Gastroesophageal sphincter (tissue), 4 donors: ENCODE data around the gene FGFR1OP2. TPM values are rescaled to one million over a fixed set of nuclear protein-coding genes. Genes with fewer than 3 reads are reported as not detected.
A peak's percentile ranks its signal among the peaks of the same experiment; 100 is the strongest.

ENCODE experiments used
- ATAC-seq: fragments of 150-250 bp; one replicate; pipeline ENCODE4 v1.9.1; 2016; ENCODE audit warnings: mild to moderate bottlenecking, moderate library complexity
- H3K27ac ChIP-seq, 4 donors: fragments of 200-600 bp; sonication (generic) in 3 of 4; 1 replicate in 3 of 4; 2 replicates in 1 of 4; pipeline ENCODE4 v1.5.1; 2016 to 2019
- H3K27me3 ChIP-seq: fragments of 200-600 bp; sonication (generic); one replicate; pipeline ENCODE4 v1.5.1; 2019
- H3K36me3 ChIP-seq, 2 donors: fragments of 200-600 bp; sonication (generic); one replicate each; pipeline ENCODE4 v1.5.1; 2019; ENCODE audit warnings: control low read depth in 1 of 2
- H3K4me1 ChIP-seq, 3 donors: fragments of 200-600 bp; sonication (generic); 1 replicate in 2 of 3; 2 replicates in 1 of 3; pipeline ENCODE4 v1.5.1; 2016 to 2019; ENCODE audit warnings: control low read depth in 2 of 3
- H3K4me3 ChIP-seq, 2 donors: fragments of 200-600 bp; sonication (generic); one replicate each; pipeline ENCODE4 v1.5.1; 2019; ENCODE audit warnings: mild to moderate bottlenecking in 1 of 2, moderate library complexity in 1 of 2
- H3K9me3 ChIP-seq, 3 donors: fragments of 200-600 bp; sonication (generic); one replicate each; pipeline ENCODE4 v1.5.1; 2017 to 2019; ENCODE audit warnings: control low read depth in 2 of 3
- EP300 ChIP-seq: sonication (generic); formaldehyde crosslinking; IDR thresholded peaks from one replicate; pipeline ENCODE4 v1.6.1; 2017; ENCODE audit warnings: antibody characterized with exemption, mild to moderate bottlenecking
- POLR2A ChIP-seq, 2 donors: fragments of 450-650 bp; IDR thresholded peaks; one replicate each; pipeline ENCODE4 v1.6.1; 2017; ENCODE audit warnings: antibody characterized with exemption in 2 of 2, mild to moderate bottlenecking in 2 of 2, moderate library complexity in 1 of 2
- POLR2AphosphoS5 ChIP-seq: sonication (generic); formaldehyde crosslinking; IDR thresholded peaks from one replicate; pipeline ENCODE4 v1.6.1; 2017; ENCODE audit warnings: antibody characterized with exemption
- WGBS, 2 donors: methylation state at CpG; one replicate each; pipeline ENCODE4 v1.1.5; 2018; ENCODE audit warnings: low coverage in 1 of 2; 5-methylcytosine and 5-hydroxymethylcytosine counted together
- total RNA-seq, 4 donors: library from RNA; depleted of rRNA; stranded (reverse); fragments of >200 nt; gene quantifications; one replicate each; pipeline ENCODE4 v1.1.0, GENCODE V29; 2016
- TF ChIP-seq, protein P1 (sequence below), 4 experiments: fragments of 200-600 bp in 2 of 4; fragments of 450-650 bp in 2 of 4; sonication (generic) in 1 of 4; IDR thresholded peaks; one replicate each; pipeline ENCODE4 v1.5.1; 2017 to 2019; ENCODE audit warnings: antibody characterized with exemption in 4 of 4, mild to moderate bottlenecking in 2 of 4, moderate library complexity in 2 of 4

FGFR1OP2 gene
- total RNA-seq, 4 donors from 2014 or later: 57.7 to 127 (median 75.1) TPM

DNA sequence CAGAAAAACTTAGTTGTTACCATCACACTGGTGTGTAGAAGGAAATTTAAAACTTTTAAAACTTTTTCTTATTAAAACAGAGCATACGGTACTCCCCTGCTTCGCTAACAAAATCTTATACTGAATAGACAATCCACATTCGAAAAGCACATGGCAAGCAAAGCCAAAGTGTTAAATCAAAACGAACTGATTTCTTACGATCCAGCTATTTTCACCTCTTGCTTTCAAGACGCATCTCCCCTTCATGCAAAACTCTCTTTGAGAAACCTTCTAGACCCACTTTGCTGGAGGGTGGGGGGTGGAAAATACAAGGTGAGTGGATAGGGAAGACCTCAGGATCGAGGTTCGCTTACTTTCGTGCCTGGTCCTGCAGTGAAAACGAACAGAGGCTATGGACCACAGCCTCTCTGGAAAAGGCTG lies 817 bp upstream of the FGFR1OP2 start:
- TF ChIP-seq, protein P1, sequence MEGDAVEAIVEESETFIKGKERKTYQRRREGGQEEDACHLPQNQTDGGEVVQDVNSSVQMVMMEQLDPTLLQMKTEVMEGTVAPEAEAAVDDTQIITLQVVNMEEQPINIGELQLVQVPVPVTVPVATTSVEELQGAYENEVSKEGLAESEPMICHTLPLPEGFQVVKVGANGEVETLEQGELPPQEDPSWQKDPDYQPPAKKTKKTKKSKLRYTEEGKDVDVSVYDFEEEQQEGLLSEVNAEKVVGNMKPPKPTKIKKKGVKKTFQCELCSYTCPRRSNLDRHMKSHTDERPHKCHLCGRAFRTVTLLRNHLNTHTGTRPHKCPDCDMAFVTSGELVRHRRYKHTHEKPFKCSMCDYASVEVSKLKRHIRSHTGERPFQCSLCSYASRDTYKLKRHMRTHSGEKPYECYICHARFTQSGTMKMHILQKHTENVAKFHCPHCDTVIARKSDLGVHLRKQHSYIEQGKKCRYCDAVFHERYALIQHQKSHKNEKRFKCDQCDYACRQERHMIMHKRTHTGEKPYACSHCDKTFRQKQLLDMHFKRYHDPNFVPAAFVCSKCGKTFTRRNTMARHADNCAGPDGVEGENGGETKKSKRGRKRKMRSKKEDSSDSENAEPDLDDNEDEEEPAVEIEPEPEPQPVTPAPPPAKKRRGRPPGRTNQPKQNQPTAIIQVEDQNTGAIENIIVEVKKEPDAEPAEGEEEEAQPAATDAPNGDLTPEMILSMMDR (IDR thresholded peaks at IDR 0.05): peak in 1 of 4 experiments; percentile 12
- no peak for TF ChIP-seq POLR2A (IDR thresholded peaks at IDR 0.05)
- Histone ChIP-seq H3K4me3 (peak overlapping the region; percentile 87 to 98), H3K27ac (peak overlapping the region; percentile 83 to 96 (median 92)), H3K27me3 (no peaks in the 10 kb centered on the region), H3K4me1 (peaks cover 6 to 57% (median 13%) of the 10 kb centered on the region in 3 donors), H3K36me3 (peaks cover 0 to 7% of the 10 kb centered on the region in 2 donors), H3K9me3 (no peaks in the 10 kb centered on the region)
- no peak for ATAC-seq
- WGBS, 2 donors: 0% methylated on average over 10 of the region's 10 CpGs

DNA sequence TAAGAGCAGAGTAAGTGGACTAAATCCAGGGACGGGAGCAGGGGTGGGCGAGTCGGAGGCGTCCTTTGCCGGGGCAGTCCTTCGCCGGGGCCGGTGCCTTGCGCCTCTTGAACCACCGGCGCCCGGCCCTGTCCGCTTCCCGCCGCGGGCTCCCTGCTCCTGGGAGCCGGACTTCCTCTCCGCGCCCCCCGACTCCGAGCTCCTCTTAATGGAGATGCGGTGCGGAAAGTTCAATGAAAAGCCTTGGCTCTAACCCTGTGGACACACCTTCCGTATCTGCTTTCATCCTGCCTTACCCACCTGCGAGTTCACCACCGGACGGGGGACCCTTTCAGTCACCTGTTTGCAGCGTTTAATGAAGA lies 412 bp downstream of the FGFR1OP2 start:
- TF ChIP-seq POLR2AphosphoS5: no peak
- no peak for TF ChIP-seq POLR2A (IDR thresholded peaks at IDR 0.05)
- TF ChIP-seq, protein P1 (IDR thresholded peaks at IDR 0.05): no peak
- TF ChIP-seq EP300: no peak
- Histone ChIP-seq H3K4me1 (peaks cover 6 to 57% (median 13%) of the 10 kb centered on the region in 3 donors), H3K27me3 (no peaks in the 10 kb centered on the region), H3K36me3 (no peaks in the 10 kb centered on the region), H3K27ac (peak overlapping the region; percentile 83 to 96 (median 92)), H3K4me3 (peak overlapping the region; percentile 87 to 98), H3K9me3 (no peaks in the 10 kb centered on the region)
- peak; percentile 27 for ATAC-seq
- 0% methylated on average over 5 to 22 of the region's 28 CpGs for WGBS, 2 donors

DNA sequence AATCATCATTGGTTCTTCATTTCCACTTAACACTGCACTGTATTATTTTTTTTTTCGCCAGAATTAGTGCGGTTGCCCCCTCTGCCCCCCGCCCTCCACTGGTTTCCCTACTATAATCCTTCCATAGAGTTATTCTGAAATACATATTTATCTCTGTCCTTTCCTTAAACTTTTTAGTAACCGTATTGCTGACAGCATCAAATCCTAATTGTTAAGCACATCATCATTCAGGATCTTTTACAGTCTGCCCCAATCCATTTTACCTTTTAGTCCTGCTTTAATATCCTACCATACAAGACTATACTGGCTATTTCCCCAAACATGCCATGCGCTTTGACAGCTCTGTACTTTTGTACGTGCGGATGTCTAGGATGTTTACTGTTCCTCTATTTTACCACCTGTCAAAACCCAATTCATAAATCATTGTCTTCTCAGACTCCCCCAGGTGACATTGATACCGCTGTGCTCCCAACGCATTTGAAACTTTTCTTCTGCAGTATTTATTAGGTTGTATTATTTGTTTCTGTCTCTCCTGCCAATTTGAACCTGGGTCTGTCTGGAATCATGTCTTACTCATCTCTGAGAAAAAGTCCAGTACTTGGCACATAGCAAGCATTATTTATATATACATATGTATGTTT lies 1.0 kb downstream of the FGFR1OP2 start:
- Histone ChIP-seq H3K36me3 (no peaks in the 10 kb centered on the region), H3K4me3 (peak overlapping the region; percentile 87 to 98), H3K4me1 (peaks cover 6 to 57% (median 13%) of the 10 kb centered on the region in 3 donors), H3K27ac (peak overlapping the region; percentile 83 to 96 (median 92)), H3K27me3 (no peaks in the 10 kb centered on the region), H3K9me3 (no peaks in the 10 kb centered on the region)
- ATAC-seq: no peak
- no peak for TF ChIP-seq EP300
- TF ChIP-seq POLR2A (IDR thresholded peaks at IDR 0.05): no peak
- 0 to 4% methylated on average over 9 of the region's 9 CpGs for WGBS, 2 donors

DNA sequence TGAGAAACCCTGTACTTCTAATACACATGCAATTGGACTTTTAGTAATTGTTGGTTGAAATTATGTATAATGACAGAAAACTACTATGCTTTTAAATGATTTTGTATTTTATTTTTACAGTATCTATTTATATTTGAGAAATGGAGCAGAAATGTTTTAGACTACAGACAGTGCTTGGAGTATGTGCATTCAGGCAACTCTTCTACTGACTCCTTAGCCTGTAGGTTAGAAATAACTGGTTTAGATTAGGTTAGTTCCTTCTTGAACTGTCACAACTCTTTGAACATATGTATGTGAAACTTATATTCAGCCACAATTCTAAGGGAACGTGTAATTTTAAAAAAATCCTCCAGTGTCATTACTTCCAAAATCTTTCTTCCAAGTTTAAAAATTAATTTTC lies 1.7 kb downstream of the FGFR1OP2 start:
- 16 to 24% methylated on average over 1 of the region's 1 CpG for WGBS, 2 donors
- H3K4me3 ChIP-seq: peak overlapping the region; percentile 87 to 98
- H3K27me3 ChIP-seq: no peaks in the 10 kb centered on the region
- H3K4me1 ChIP-seq: peaks cover 6 to 54% (median 13%) of the 10 kb centered on the region in 3 donors
- H3K36me3 ChIP-seq: no peaks in the 10 kb centered on the region
- no peaks in the 10 kb centered on the region for H3K9me3 ChIP-seq
- peak overlapping the region in 1 of 4 donors; percentile 96 for H3K27ac ChIP-seq
- ATAC-seq: no peak
- TF ChIP-seq, protein P1 (IDR thresholded peaks at IDR 0.05): no peak
- no peak for TF ChIP-seq EP300

DNA sequence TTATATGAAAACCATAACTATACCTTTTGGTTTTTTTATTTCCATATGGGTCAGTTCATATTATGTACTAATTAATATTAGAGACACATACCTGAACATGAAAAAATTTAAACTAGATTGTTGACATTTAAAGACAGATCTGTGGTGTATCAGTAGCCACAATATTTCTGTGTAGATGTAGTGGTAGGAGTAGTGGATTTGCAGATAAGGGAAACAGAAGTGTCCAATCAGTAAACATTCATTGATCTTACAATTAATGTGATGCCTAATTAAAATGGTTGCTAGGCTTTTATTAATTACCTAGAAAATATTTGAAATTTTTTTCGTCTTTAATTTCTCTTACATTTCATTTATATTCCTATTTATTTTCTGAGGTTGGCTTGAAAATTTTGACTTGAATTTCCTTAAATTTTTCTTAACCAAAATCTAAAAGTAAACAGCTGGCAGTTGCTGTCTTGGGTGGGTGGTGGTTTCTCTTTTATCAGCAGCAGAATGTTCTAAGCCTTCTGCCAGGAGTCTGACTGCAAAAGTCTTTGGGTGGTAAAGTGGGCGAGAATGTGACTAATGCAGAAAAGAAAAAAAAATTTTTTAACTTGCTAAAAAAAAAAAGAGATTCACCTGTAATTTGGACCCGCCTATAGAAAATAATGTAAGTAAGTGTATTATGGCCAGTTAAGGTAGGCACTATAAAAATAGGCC lies 2.4 kb downstream of the FGFR1OP2 start:
- no peak for ATAC-seq
- H3K4me3 ChIP-seq: no peak overlapping the region
- no peaks in the 10 kb centered on the region for H3K27me3 ChIP-seq
- H3K9me3 ChIP-seq: no peaks in the 10 kb centered on the region
- no peak for TF ChIP-seq EP300
- H3K36me3 ChIP-seq: no peaks in the 10 kb centered on the region
- H3K4me1 ChIP-seq: peaks cover 6 to 47% (median 13%) of the 10 kb centered on the region in 3 donors
- H3K27ac ChIP-seq: no peak overlapping the region
- 71 to 88% methylated on average over 2 of the region's 3 CpGs for WGBS, 2 donors

DNA sequence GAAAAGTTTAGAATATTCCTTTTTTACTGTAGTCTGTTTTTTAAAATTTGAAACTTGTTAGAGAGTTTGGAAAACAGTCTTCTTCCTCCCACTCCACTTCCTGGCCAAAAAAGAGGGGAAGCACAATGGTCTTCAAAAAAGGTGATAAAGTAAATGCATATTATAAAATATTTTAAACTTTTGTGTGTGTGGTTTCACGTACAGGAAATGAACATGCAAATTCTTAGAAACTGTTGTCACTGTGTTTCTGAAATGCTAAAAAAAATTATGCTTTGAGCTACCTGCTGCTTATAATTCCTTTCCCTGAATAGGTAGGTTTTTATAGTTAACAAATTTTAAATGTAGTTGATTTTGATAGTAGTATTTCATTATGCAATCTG lies 2.9 kb downstream of the FGFR1OP2 start:
- H3K27ac ChIP-seq: no peak overlapping the region
- no peak overlapping the region for H3K4me3 ChIP-seq
- 39 to 50% methylated on average over 1 of the region's 1 CpG for WGBS, 2 donors
- no peaks in the 10 kb centered on the region for H3K9me3 ChIP-seq
- no peak for ATAC-seq
- H3K4me1 ChIP-seq: peaks cover 6 to 41% (median 9%) of the 10 kb centered on the region in 3 donors
- no peaks in the 10 kb centered on the region for H3K27me3 ChIP-seq
- no peak for TF ChIP-seq POLR2A (IDR thresholded peaks at IDR 0.05)
- no peak for TF ChIP-seq EP300
- no peaks in the 10 kb centered on the region for H3K36me3 ChIP-seq
